GM21717 (cell line): ENCODE measurements around the gene RBCK1.

ENCODE experiments used
- ATAC-seq: cut with Tn5 transposase; IDR thresholded peaks from one replicate; pipeline ENCODE4 v1.9.1; 2021; ENCODE audit warnings: mild to moderate bottlenecking, moderate library complexity; ENCODE audit not compliant: unreplicated experiment

RBCK1 gene

DNA sequence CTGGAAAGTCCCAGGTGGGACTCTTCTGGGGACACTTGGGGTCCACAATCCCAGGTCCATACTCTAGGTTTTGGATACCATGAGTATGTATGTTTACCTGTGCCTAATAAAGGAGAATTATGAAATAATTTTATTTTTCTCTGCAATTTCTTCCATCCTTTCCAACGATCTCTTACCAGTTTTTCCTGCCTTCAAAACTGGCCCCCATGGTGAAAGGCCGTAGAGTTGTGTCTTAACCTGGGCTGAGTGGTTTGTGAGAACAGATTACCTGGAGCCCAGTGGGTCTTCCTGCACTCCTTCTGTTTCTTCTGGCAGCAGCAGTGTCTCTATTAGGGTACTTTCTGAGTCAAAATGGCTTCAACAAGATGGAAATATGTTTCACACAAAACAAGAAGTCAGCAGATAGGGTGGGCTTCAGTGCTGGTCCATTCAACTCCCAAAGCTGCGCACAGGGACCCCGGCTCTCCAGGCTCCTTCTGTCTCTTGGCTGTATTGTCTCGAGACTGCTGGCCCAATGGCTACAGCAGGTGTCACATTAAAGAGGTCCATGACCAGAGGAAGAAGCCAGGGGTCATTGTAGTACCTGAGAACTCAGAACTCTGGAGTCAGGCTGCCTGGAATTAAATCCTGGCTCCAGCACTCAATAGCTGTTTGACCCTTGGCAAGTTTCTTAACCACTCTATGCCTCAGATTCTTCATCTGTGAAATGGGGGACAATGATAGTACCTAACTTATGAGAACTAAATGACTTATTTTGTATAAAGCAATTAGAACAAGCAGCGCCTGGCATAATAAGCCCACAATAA is 10.5 kb upstream of the RBCK1 start:
- no peak for ATAC-seq

- ATAC-seq, result no peak
Observed at GRCh38 chr20:399182-399707, 8.9 kb upstream of the RBCK1 start.

GRCh38 chr20:400128-400453 is 8.0 kb upstream of the RBCK1 start:
- no peak for ATAC-seq

DNA sequence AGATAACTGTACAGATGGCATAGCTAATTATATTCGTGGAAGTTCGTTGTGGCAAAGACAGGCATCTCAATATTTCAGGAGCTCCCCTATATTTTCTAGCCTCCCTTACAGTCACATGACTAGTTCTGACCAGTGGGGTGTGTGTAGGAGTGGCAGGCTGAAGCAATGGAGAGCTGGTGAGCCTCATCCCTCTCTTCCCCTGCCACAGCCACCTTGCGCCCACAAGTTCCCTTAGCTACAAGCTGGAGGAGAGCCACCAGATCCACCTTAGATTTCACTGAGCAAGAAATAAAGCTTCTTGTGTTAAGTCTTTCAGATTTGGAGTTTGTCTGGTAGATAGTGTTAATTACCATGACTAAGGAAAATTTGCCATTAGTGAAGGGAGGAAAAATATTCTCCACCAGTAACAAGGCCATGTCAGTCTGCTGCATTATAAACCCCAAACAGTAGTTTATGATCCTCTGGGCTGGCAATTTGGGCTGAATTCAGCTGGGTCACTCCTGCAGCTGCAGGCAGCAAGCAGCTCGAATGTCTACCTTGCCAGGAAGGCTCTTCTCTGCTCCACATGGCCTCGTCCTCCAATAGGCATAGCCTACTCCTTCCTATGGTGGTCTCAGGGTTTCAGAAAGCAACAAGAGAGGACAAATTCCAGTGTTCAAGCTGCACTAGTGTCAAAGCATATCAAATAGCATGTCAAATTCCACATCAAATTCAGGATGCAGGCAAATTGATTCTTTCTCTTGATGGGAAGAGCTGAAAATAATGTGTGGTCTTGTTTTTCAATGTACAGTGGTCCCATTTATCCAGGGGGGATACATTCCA is 7.4 kb upstream of the RBCK1 start:
- ATAC-seq, result no peak

GRCh38 chr20:401682-402495 is 6.2 kb upstream of the RBCK1 start:
- ATAC-seq, result no peak

DNA sequence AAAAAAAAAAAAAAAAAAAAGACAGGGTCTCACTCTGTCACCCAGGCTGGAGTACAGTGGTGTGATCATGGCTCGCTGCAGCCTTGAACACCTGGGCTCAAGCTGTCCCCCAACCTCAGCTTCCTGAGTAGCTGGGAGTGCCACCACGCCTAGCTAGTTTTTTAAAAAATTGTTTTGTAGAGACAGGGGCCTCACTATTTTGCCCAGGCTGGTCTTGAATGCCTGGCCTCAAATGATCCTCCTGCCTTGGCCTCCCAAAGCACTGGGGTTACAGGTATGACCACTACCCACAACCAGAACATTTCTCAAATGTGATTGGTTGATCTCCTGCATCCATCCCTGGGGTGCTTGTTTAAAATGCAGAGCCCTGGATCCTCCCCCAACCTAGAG is 5.6 kb upstream of the RBCK1 start:
- ATAC-seq, result no peak

- no peak for ATAC-seq
Observed at GRCh38 chr20:402898-403581, 5.1 kb upstream of the RBCK1 start.

GRCh38 chr20:403582-403957 is 4.5 kb upstream of the RBCK1 start:
- ATAC-seq, result no peak

GRCh38 chr20:404088-404487 is 4.0 kb upstream of the RBCK1 start:
- ATAC-seq, result no peak

DNA sequence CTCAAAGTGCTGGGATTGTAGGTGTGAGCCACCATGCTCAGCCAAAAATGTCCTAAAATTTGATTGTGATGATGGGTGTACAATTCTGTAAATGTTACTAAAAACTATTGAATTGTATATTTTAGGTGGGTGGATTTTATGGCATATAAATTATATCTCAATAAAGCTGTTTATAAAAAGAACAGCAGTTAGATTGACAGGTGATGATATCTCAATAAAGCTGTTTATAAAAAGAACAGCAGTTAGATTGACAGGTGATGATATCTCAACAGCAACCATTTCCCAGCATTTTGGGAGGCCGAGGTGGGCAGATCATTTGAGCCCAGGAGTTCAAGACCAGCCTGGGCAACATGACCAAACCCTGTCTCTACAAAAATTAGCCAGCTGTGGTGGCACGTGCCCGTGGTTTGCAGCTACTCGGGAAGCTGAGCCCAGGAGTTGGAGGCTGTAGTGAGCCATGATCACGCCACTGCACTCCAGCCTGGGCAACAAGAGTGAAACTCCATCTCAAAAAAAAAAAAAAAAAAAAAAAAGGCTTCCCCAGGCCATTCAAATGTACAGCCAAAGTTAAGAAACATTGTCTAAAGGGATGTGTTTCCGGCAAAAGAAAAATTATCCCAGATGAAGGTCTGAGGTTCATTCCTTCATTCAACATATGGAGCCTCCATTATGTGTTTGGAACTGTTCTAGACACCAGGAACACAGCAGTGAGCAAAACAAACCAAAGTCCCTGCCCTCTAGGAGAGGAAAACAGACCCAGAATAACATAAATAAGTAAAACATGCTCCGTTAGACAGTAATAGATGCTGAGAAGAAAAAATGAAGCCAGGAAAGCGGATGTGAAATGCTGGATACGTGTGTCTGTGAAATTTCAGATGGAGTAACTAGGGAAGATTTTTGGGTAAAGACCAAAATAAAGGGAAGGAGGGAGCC is 1.6 kb upstream of the RBCK1 start:
- ATAC-seq, result no peak

DNA sequence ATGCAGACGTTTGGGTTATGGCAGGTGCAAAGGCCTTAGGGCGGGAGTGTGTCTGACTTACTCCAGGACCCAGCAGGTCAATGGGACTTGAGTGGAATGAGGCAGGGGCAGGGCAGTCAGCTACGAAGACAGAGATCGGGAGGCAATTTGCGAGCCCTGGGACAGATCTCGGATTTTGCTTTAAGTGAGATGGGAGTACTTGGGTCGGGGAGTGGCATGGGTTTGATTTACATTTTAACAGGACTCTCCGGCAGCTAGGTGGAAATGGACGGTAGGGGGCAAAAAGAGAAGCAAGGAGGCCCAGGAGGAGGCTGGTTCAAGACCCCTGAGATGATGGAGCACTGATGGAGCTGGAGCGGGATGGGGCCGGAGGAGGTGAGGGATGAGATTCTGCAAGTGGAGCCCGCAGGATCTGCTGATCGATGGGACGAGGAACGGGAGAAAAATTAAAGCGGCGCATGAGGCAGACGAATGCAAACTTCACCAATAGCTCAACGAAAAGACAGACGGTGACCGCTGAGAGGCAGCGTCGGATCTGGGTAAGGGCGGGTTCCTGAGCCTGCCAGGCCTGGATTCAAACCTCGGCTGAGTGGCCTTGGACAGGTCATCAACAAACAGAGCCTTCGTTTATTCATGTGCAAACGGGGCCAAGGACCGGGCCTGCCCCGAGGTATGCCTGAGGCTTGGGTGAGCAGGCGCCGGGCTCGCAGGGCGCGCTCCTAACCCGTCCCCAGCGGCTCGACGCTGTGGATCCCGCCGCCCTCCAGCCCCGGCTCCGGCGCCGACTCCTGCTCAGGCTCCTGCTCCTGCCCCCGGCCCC is 756 bp upstream of the RBCK1 start:
- ATAC-seq, result peak; percentile 46

DNA sequence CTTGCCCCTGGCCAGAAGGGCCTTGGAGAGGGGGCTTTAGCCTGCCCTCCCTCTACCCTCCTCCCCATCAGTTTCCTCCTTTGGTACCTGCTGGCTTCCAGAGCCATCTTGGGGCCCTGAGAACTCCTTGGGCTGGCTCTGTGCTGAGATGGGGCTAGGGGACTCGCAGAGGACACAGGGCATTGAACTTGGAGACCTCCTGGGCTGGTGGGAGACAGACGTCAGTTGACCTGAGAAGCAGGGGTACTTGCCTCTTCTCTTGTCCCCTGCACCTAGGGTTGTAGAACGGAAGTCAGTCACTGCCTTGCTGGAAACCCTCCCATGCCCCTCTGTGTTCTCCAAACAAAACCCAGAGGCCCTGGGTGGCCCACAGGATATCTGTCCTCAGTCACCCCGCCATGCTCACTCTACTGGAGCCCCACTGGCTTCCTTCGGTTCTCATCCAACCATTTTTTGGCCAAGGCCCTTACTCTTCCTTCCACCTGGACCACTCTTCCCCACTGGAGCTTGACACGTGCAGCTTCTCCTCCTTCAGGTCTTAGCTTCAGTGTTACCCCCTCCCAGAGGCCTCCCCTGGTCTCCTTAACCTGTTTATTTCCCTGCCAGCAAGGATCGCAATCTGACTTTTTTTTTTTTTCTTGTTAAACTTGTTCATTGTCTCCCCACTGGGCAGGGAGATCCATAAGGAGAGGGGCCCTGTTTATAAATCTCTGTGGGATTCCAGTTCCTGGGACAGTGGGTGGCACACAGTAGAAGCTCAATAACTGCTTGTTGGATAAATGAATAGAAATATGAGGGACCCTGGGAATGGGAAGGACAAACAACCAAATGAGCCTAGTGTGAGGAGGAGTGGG is 971 bp downstream of the RBCK1 start:
- ATAC-seq, result peak; percentile 25

- ATAC-seq, result no peak
Observed at GRCh38 chr20:409697-410559, 1.8 kb downstream of the RBCK1 start.

- ATAC-seq, result no peak
Observed at GRCh38 chr20:412081-412480, 4.0 kb downstream of the RBCK1 start.

GRCh38 chr20:414161-414560 is 6.1 kb downstream of the RBCK1 start:
- ATAC-seq, result no peak

DNA sequence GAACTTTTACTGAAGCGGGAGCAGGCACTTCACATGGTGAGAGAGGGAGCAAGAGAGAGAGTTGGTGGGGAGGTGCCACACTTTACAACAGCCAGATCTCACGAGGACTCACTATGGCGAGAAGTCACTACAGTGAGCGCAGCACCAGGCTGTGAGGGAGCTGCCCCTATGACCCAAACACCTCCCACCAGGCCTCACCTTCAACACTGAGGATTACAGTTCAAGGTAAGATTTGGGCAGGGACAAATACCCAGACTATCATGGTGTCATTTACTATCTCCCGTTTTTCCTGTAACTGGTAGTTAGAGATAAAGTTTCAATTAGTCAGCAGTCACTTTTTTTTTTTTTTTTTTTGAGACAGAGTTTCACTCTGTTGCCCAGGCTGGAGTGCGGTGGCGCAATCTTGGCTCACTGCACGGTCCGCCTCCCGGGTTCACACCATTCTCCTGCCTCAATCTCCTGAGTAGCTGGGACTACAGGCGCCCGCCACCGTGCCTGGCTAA is 7.8 kb downstream of the RBCK1 start:
- ATAC-seq, result no peak
